NOMO-1 treated with DMSO at 0.1 percent for 48 hours (cell line): Measurements from ENCODE around the gene DNAJC5G.

ENCODE experiments used
- DNase-seq: peaks from one replicate; lab custom pipeline; 2025; ENCODE audit not compliant: unreplicated experiment; lab: John Stamatoyannopoulos, UW

The DNAJC5G gene, protein sequence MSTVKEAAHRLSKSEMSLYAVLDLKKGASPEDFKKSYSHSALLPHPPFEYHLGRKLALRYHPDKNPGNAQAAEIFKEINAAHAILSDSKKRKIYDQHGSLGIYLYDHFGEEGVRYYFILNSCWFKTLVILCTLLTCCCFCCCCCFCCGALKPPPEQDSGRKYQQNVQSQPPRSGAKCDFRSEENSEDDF

GRCh38 chr2:27275211-27276150 lies at the start of gene DNAJC5G:
TSS of gene DNAJC5G (plus strand) at chr2:27275433. CDS start at chr2:27276729, 1,296 bp downstream.
- DNase-seq: no peak

GRCh38 chr2:27225526-27225925 lies 49.7 kb upstream of the DNAJC5G start:
- DNase-seq: no peak

DNA sequence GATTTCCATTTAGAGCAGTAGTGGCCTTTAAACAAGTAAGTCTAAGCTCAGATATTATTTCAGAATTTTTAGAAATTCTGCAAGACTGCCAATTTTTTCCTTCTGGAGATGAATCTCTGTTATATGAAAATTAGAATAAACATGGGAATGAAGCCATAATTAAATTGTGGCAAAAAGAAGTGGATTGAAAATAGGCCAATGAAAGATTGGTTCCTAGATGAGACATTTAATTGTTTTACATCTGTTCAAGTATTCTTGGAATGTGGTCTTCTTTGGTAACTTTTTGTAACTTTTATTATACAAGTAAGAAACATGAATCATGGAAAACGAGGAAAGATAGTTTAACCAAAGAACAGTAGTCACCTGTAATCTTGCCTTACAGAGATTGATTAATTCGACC lies 47.7 kb upstream of the DNAJC5G start:
- DNase-seq: no peak

DNA sequence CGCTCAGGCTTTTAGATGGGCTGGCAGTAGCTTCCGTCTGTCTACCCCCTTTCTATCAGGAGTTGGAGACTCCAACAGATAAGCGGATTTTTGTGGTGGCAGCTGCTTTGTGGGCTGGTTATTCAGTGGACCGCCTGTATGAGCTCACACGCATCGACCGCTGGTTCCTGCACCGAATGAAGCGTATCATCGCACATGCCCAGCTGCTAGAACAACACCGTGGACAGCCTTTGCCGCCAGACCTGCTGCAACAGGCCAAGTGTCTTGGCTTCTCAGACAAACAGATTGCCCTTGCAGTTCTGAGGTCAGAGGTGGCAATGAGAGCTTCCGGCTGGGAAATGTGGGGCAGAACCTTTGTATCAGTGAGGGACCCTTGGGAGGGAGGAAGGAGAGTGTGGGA lies 43.3 kb upstream of the DNAJC5G start:
- DNase-seq: no peak

- no peak for DNase-seq
Observed at GRCh38 chr2:27233341-27233740, 41.9 kb upstream of the DNAJC5G start.

DNA sequence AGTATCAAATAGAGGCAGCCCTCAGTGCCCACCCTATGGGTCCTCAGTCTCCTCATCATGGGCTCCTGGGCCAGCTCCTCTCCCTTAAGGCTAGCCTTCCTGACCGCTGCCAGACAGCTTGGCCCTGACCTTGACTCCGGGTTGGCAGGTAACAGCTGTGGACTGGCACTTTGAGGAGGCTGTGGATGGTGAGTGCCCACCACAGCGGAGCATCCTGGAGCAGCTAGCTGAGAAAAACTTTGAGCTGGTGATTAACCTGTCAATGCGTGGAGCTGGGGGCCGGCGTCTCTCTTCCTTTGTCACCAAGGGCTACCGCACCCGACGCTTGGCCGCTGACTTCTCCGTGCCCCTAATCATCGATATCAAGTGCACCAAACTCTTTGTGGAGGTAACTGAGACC lies 39.1 kb upstream of the DNAJC5G start:
- no peak for DNase-seq

- DNase-seq: no peak
Observed at GRCh38 chr2:27236626-27237025, 38.6 kb upstream of the DNAJC5G start.

GRCh38 chr2:27237341-27237945 lies 37.8 kb upstream of the DNAJC5G start:
- no peak for DNase-seq

DNA sequence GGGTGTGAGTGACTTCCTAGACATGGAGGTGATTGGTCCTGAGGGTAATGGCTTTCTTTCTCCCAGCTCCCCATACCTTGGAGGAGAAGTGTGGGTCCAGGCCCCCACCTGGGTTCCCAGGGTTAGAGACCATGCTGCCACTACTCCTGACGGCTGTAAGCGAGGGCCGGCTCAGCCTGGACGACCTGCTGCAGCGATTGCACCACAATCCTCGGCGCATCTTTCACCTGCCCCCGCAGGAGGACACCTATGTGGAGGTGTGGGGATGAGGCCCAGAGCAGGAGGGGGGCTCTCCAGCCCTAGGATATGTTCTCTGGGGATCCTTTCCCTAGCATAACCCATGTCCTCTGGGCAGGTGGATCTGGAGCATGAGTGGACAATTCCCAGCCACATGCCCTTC lies 36.3 kb upstream of the DNAJC5G start:
- no peak for DNase-seq

- no peak for DNase-seq
Observed at GRCh38 chr2:27240406-27240805, 34.8 kb upstream of the DNAJC5G start.

- no peak for DNase-seq
Observed at GRCh38 chr2:27241761-27242613, 33.2 kb upstream of the DNAJC5G start.

GRCh38 chr2:27242614-27242951 lies 32.6 kb upstream of the DNAJC5G start:
- no peak for DNase-seq

DNA sequence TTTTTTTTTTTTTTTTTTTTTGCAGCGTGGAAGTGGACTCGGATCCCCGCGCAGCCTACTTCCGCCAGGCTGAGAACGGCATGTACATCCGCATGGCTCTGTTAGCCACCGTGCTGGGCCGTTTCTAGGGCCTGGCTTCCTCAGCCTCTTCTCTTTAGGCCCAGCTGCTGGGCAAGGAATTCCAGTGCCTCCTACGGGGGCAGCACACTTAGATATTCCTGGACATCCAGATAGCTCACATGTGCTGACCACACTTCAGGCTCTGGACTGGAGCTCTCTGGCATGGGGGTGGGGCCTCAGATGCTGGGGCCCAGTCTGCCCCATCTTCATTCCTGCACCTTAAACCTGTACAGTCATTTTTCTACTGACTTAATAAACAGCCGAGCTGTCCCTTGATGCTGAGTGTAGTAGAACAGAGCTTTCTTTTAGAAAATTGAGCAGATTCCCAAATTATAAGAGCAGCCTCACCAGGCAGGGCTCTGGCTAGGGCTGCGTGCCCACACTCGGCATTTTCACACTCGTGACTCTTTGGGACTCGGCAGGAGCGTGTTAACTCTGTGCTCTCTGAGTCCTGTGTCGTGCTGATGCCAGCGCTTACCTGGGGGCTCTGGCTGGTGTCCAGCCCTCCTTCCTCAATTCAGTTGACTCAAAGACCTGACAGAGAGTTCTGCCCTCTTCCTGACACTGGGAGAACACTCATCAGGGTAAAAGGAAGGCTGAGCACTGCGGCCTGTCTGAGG lies 31.7 kb upstream of the DNAJC5G start:
- no peak for DNase-seq

GRCh38 chr2:27245116-27245515 lies 30.1 kb upstream of the DNAJC5G start:
- no peak for DNase-seq

DNA sequence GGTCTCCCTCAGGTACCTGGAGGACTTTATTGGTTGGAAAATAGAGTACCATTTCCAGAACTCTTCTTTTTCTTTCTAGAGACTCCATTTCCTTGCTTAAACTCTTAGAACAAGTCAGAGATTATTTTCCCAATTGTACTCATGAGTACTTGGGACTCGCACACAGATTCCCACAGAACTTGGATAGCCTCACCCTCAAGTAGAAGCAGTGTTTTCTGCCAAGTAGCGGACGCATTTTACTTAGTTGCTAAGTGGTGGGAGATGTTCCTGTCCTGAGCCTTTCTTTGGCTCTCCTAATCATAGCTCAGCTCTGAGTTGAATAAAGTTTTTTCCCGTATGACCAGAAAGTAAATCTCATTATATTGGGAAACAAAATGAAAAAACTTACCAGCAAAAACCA lies 29.6 kb upstream of the DNAJC5G start:
- DNase-seq: no peak

DNA sequence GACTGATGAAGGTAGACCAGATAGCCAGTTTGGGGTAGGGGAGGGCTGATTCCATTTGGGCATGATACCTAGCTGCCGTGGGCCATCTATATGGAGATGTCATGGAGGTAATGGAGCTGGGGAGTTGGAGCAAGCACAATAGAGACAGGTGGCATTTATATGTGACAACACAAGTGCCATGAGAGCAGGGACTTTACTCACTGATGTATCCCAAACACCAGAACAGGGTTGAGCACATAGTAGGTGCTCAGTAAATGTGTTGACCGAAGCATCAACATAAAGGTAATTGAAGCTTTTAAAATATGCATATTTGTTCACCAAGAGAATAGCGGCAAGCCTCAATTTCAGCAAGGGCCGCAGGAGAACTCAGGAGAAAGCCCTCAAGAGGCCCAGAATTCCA lies 27.3 kb upstream of the DNAJC5G start:
- DNase-seq: no peak

DNA sequence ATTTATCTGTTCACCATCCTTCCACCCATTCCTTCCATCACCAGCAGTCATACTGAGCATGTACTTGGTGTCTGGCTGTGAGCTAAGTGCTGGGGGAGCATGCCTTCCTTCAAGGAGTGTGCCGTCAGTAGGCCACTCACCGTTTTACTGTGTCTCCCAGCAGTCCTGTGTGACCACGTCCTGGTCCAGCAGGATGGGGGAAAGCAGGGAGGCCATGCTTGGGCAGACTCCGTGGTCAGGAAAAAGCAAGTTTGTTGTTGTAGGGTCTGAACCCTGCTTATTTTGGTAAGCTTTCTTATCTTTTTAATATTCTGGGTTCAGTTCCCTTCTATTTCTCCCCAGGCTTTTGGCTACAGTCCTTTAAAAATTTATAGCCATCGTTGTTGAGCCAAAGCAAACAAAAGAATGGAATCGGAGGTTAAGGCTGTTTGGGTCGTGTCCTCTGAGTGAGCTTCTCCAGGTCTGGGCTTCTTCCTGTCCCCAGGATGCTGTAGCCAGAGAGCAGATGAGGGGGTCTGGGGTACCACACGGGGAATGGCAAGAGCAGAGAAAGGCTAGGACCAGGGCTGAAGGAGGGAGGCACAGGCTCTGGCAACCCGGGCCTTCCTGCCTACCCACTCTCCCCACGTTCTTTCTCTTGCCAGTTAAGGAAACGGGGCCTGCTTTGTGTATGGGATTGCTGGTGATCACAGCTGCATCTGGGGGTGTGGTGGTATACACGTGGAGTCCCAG lies 25.9 kb upstream of the DNAJC5G start:
- DNase-seq: no peak

- peak; percentile 51 for DNase-seq
Observed at GRCh38 chr2:27249891-27250651, 25.2 kb upstream of the DNAJC5G start.
